Measurements from ENCODE around the gene SLC48A1.

The SLC48A1 gene

GRCh38 chr12:47753021-47754001, 19.7 kb upstream of the SLC48A1 start:
- DNase-seq (ENCODE audit: low read depth in 1 of 2, low spot score in 1 of 2), result peak in 1 of 2 experiments; percentile 22
- no peak overlapping the region for H3K27ac ChIP-seq (replicated peaks)
- no peak for TF ChIP-seq CTCF (IDR thresholded peaks at IDR 0.05; ENCODE audit: insufficient read depth, low read length)
- TF ChIP-seq REST (IDR thresholded peaks at IDR 0.05; ENCODE audit: insufficient replicate concordance, low read depth), result no peak
- no peak for TF ChIP-seq SPI1 (IDR thresholded peaks at IDR 0.05; ENCODE audit: borderline replicate concordance, low read depth)
- TF ChIP-seq POLR2AphosphoS5 (IDR thresholded peaks at IDR 0.05; ENCODE audit: low read depth), result no peak
- TF ChIP-seq GABPA (IDR thresholded peaks at IDR 0.05; ENCODE audit: low read depth), result no peak
- no peaks in the 10 kb centered on the region for H3K27me3 ChIP-seq (ENCODE audit: insufficient read depth, poor library complexity, severe bottlenecking)
- no peak overlapping the region for H3K4me3 ChIP-seq (replicated peaks; ENCODE audit: insufficient read depth, low read length)

- Histone ChIP-seq H3K27ac (replicated peaks) (no peak overlapping the region), H3K27me3 (ENCODE audit: insufficient read depth, poor library complexity, severe bottlenecking) (no peaks in the 10 kb centered on the region), H3K4me3 (replicated peaks; ENCODE audit: insufficient read depth, low read length) (no peak overlapping the region)
- no peak for DNase-seq (ENCODE audit: low read depth in 1 of 2, low spot score in 1 of 2)
- TF ChIP-seq POLR2AphosphoS5 (IDR thresholded peaks at IDR 0.05; ENCODE audit: low read depth) (no peak), GABPA (IDR thresholded peaks at IDR 0.05; ENCODE audit: low read depth) (no peak), CTCF (IDR thresholded peaks at IDR 0.05; ENCODE audit: insufficient read depth, low read length) (no peak), REST (IDR thresholded peaks at IDR 0.05; ENCODE audit: insufficient replicate concordance, low read depth) (no peak), SPI1 (IDR thresholded peaks at IDR 0.05; ENCODE audit: borderline replicate concordance, low read depth) (no peak)
Measured at GRCh38 chr12:47754126-47754525, 18.9 kb upstream of the SLC48A1 start.

- Histone ChIP-seq H3K27me3 (ENCODE audit: insufficient read depth, poor library complexity, severe bottlenecking) (no peaks in the 10 kb centered on the region), H3K4me3 (replicated peaks; ENCODE audit: insufficient read depth, low read length) (no peak overlapping the region), H3K27ac (replicated peaks) (no peak overlapping the region)
- DNase-seq (ENCODE audit: low read depth in 1 of 2, low spot score in 1 of 2), result no peak
- TF ChIP-seq CTCF (IDR thresholded peaks at IDR 0.05; ENCODE audit: insufficient read depth, low read length) (no peak), SPI1 (IDR thresholded peaks at IDR 0.05; ENCODE audit: borderline replicate concordance, low read depth) (no peak), POLR2AphosphoS5 (IDR thresholded peaks at IDR 0.05; ENCODE audit: low read depth) (no peak), GABPA (IDR thresholded peaks at IDR 0.05; ENCODE audit: low read depth) (no peak)
Measured at GRCh38 chr12:47754881-47755280, 18.2 kb upstream of the SLC48A1 start.
